ENCODE data around the gene PHF3.
"Not testable (repeated sequence)": the region's sequence is repeated elsewhere in the genome, so short reads cannot be mapped to it uniquely, and the experiment has no call there.

The PHF3 gene

GRCh38 chr6:63709148-63709547 lies 73.5 kb downstream of the PHF3 start:
- no peak for DNase-seq

- DNase-seq: no peak
Observed at GRCh38 chr6:63713332-63713731, 77.7 kb downstream of the PHF3 start.

- no peak for DNase-seq
Observed at GRCh38 chr6:63714091-63714490, 78.5 kb downstream of the PHF3 start.

DNA sequence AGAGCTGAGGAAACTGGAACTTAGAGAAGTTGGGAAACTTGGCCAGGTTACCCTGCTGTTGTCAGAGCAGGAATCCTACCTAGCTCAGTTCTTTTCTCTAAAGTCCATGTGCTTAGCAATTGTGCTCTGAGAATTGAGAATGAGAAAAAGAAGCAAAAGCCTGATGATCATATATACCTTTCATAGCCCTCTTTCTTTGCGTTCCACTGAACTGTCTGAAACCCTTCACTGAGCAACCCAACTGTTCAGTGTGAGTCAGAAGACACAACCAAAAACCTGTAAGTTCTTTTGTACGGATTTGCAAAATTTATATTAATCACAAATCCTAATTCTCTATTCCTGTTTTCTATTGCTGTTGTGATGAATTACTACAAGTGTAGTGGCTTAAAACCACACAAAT lies 80.6 kb downstream of the PHF3 start:
- DNase-seq: no peak

- no peak for DNase-seq
Observed at GRCh38 chr6:63721181-63721580, 85.6 kb downstream of the PHF3 start.

DNA sequence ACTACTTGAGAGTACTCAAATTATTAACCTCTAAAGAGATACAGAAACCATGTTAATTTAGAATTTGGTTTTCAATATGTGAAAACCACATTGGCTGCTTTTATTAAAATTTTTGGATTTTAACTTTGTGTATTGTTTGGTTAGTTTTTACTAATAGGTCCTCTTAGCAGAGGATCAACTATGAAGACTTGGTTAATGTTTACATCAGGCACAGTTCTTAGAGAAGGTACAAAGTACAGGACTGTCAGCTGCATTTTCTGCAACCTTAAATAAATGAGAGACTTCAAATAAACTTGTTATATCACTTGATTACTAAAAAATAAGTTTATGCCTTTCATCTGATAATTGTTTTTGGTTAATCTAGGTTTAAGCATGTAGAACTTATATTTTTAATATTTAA lies 89.1 kb downstream of the PHF3 start:
- no peak for DNase-seq

- no peak for DNase-seq
Observed at GRCh38 chr6:63730311-63730710, 94.7 kb downstream of the PHF3 start.

GRCh38 chr6:63731930-63732329 lies 96.3 kb downstream of the PHF3 start:
- DNase-seq: no peak

- DNase-seq: no peak
Observed at GRCh38 chr6:63732336-63732735, 96.7 kb downstream of the PHF3 start.

DNA sequence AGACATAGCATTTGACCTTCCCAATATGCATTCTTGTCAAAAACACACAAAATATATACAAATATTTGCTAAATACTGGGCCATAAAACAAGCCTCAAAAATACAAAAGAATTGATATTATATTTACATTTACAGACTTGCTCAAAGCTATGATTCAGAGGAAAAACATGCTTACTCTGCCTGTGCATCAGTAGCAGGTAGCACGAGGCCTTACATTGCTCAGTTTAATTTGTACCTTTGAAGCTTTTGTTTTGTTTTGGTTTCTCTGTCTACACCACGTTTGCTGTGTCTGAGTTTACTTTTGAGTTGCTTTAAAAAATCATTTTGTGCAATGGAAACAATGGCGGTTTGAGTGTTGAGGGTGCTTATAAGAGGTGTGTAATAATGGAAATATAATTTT lies 99.3 kb downstream of the PHF3 start:
- no peak for DNase-seq

- DNase-seq: not testable (repeated sequence)
Observed at GRCh38 chr6:63738190-63738589, 102.6 kb downstream of the PHF3 start.

GRCh38 chr6:63739094-63739687 lies 103.6 kb downstream of the PHF3 start:
- DNase-seq: no peak

- no peak for DNase-seq
Observed at GRCh38 chr6:63740709-63741108, 105.1 kb downstream of the PHF3 start.

DNA sequence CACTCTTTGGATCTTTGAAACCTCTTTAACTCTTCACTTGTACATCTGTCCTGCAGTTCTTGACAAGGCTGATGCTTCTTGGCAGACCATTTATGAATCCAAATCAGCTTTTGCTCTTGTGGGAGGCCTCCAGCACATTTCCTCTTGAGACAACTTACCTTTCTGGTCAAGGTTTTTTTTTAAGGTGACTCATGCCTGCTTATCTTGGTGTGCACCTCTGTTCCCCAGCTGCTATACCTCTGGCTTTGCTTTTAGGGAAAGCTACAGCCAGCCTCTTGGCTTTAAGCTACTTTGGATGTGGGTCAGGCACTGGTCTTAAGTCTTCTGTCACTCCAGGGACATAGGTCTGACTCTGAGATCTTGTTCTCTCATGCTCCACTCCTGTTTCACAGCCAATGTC lies 106.5 kb downstream of the PHF3 start:
- no peak for DNase-seq

GRCh38 chr6:63743691-63744090 lies 108.1 kb downstream of the PHF3 start:
- DNase-seq: no peak

DNA sequence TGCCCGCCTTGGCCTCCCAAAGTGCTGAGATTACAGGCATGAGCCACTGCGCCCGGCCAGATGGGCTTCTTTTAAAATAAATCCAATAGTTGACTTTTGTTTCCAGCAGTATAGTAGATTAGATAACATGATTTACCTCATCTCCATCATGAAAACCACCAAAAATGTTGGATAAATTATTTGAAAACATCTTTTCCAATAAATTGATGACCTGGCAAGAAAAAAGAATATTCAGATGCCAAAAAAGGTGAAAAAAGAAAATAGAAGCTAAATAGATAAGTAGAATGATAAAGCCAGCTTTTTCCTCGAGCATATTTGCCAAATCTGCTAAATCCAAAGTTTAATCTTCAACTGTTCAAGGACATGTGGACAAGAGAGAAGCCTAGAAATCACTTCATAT lies 109.2 kb downstream of the PHF3 start:
- no peak for DNase-seq

DNA sequence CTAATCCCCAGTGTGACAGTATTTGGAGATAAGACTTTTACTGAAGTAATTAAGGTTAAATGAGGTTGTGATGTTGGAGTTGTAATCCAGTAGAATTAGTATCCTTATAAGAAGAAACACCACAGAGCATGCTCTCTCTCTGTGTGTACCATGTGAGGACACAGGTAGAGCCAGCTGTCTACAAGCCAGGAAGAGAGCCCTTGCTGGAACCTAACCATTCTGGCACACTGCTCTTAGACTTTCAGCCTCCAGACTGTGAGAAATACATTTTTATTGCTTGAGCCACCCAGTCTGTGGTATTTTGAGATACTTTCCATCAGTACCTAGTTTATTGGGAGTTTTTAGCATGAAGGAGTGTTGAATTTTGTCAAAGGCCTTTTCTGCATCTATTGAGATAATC lies 110.2 kb downstream of the PHF3 start:
- no peak for DNase-seq

DNA sequence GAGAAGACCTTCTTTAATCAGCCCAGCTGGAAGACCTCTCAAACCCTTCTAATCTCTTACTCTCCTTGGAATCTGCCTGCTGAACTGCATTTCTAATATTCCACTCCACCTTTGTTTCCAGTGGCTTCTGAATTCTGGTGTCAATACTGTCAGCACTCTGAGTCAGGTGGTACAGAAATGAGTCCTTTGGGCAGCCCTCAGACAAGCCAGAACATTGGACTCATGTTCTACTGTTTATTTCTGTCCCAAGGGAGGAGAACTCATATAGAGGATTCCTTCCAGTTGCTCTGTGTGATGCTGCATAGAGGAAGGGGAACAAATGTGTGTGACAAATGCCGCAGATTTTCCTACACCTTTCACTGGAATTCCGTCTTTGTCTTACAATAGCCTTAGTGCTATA lies 114.8 kb downstream of the PHF3 start:
- DNase-seq: no peak

- DNase-seq: not testable (repeated sequence)
Observed at GRCh38 chr6:63757275-63757674, 121.7 kb downstream of the PHF3 start.

DNA sequence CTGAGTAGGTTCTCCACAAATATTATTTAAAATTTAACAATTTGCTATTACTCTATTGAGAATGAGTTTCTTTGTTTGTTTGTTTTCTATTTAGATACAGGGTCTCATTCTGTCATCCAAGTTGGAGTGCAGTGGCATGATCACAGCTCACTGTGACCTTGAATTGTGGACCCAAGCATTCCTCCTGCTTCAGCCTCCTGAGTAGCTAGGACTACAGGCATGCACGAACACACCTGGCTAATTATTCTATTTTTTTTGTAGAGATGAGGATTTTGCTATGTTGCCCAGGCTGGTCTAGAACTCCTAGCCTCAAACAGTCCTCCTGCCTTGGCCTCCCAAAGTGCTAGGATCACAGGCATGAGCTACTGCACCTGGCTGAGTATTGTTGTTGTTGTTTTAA lies 122.2 kb downstream of the PHF3 start:
- no peak for DNase-seq

GRCh38 chr6:63759605-63760105 lies 124.1 kb downstream of the PHF3 start:
- DNase-seq: no peak

DNA sequence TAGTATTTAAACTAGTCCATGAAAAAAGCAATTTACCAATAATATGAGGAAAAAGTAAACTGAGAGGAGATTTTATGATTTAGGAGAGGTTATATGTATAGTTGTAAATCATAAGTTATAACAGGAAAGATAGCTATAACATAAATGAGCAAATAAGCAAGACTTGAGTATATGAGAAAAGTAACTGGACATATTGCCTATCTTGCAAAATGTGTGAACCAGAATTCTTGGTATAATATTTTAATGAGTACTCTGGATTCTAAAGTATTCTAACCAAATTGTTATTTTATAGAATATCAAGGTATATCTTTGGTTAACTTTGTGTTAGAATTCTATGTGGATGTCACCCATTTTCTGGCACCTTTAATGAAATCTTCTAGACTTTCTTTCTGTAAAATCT lies 124.6 kb downstream of the PHF3 start:
- DNase-seq: no peak

GRCh38 chr6:63764318-63764916 lies 128.8 kb downstream of the PHF3 start:
- no peak for DNase-seq
